ENCODE data around the gene ARID1B. TPM values are rescaled to one million over a fixed set of nuclear protein-coding genes. Genes with fewer than 3 reads are reported as not detected.

Gene ARID1B
- polyA plus RNA-seq, 1 donor, result 48.5 TPM

GRCh38 chr6:156865019-156865629, 87.9 kb downstream of the ARID1B start:
- Histone ChIP-seq H3K36me3 (ENCODE audit: control insufficient read depth, insufficient read depth, low read length) (no peaks in the 10 kb centered on the region), H3K27me3 (ENCODE audit: control insufficient read depth, insufficient read depth, low read length) (no peaks in the 10 kb centered on the region), H3K4me1 (ENCODE audit: control insufficient read depth, insufficient read depth, low read length) (no peaks in the 10 kb centered on the region), H3K9me3 (ENCODE audit: control insufficient read depth, low read depth, low read length) (no peaks in the 10 kb centered on the region), H3K4me3 (ENCODE audit: low read length) (no peak overlapping the region), H3K27ac (ENCODE audit: low read length) (no peak overlapping the region)
- no peak for DNase-seq
- WGBS (ENCODE audit: insufficient coverage, low lambda C conversion rate), result 100% methylated on average over 1 of the region's 1 CpG

- Histone ChIP-seq H3K27me3 (ENCODE audit: control insufficient read depth, insufficient read depth, low read length) (no peaks in the 10 kb centered on the region), H3K4me3 (ENCODE audit: low read length) (no peak overlapping the region), H3K9me3 (ENCODE audit: control insufficient read depth, low read depth, low read length) (no peaks in the 10 kb centered on the region), H3K27ac (ENCODE audit: low read length) (no peak overlapping the region), H3K36me3 (ENCODE audit: control insufficient read depth, insufficient read depth, low read length) (no peaks in the 10 kb centered on the region), H3K4me1 (ENCODE audit: control insufficient read depth, insufficient read depth, low read length) (no peaks in the 10 kb centered on the region)
- no peak for DNase-seq
- 84% methylated on average over 2 of the region's 10 CpGs for WGBS (ENCODE audit: insufficient coverage, low lambda C conversion rate)
Measured at GRCh38 chr6:156866220-156867015, 89.2 kb downstream of the ARID1B start.

- Histone ChIP-seq H3K4me1 (ENCODE audit: control insufficient read depth, insufficient read depth, low read length) (no peaks in the 10 kb centered on the region), H3K27me3 (ENCODE audit: control insufficient read depth, insufficient read depth, low read length) (no peaks in the 10 kb centered on the region), H3K9me3 (ENCODE audit: control insufficient read depth, low read depth, low read length) (no peaks in the 10 kb centered on the region), H3K27ac (ENCODE audit: low read length) (no peak overlapping the region), H3K36me3 (ENCODE audit: control insufficient read depth, insufficient read depth, low read length) (no peaks in the 10 kb centered on the region), H3K4me3 (ENCODE audit: low read length) (no peak overlapping the region)
- DNase-seq, result no peak
- no CpG with 5 or more reads among the region's 2 CpGs for WGBS (ENCODE audit: insufficient coverage, low lambda C conversion rate)
Measured at GRCh38 chr6:156867121-156867520, 89.9 kb downstream of the ARID1B start.

- H3K4me3 ChIP-seq (ENCODE audit: low read length), result no peak overlapping the region
- H3K27me3 ChIP-seq (ENCODE audit: control insufficient read depth, insufficient read depth, low read length), result no peaks in the 10 kb centered on the region
- no peak overlapping the region for H3K27ac ChIP-seq (ENCODE audit: low read length)
- H3K36me3 ChIP-seq (ENCODE audit: control insufficient read depth, insufficient read depth, low read length), result peaks cover 2% of the 10 kb centered on the region
- no peaks in the 10 kb centered on the region for H3K4me1 ChIP-seq (ENCODE audit: control insufficient read depth, insufficient read depth, low read length)
- no CpG with 5 or more reads among the region's 3 CpGs for WGBS (ENCODE audit: insufficient coverage, low lambda C conversion rate)
- no peaks in the 10 kb centered on the region for H3K9me3 ChIP-seq (ENCODE audit: control insufficient read depth, low read depth, low read length)
- DNase-seq, result no peak
Measured at GRCh38 chr6:156868385-156868784, 91.2 kb downstream of the ARID1B start.

- Histone ChIP-seq H3K36me3 (ENCODE audit: control insufficient read depth, insufficient read depth, low read length) (peaks cover 13% of the 10 kb centered on the region), H3K27ac (ENCODE audit: low read length) (no peak overlapping the region), H3K27me3 (ENCODE audit: control insufficient read depth, insufficient read depth, low read length) (no peaks in the 10 kb centered on the region), H3K9me3 (ENCODE audit: control insufficient read depth, low read depth, low read length) (no peaks in the 10 kb centered on the region), H3K4me3 (ENCODE audit: low read length) (no peak overlapping the region), H3K4me1 (ENCODE audit: control insufficient read depth, insufficient read depth, low read length) (no peaks in the 10 kb centered on the region)
- WGBS (ENCODE audit: insufficient coverage, low lambda C conversion rate), result no CpG with 5 or more reads among the region's 13 CpGs
- no peak for DNase-seq
Measured at GRCh38 chr6:156869980-156870398, 92.8 kb downstream of the ARID1B start.

GRCh38 chr6:156870924-156871539, 93.9 kb downstream of the ARID1B start:
- Histone ChIP-seq H3K27me3 (ENCODE audit: control insufficient read depth, insufficient read depth, low read length) (no peaks in the 10 kb centered on the region), H3K4me1 (ENCODE audit: control insufficient read depth, insufficient read depth, low read length) (no peaks in the 10 kb centered on the region), H3K4me3 (ENCODE audit: low read length) (no peak overlapping the region), H3K27ac (ENCODE audit: low read length) (no peak overlapping the region), H3K9me3 (ENCODE audit: control insufficient read depth, low read depth, low read length) (no peaks in the 10 kb centered on the region), H3K36me3 (ENCODE audit: control insufficient read depth, insufficient read depth, low read length) (peaks cover 13% of the 10 kb centered on the region)
- WGBS (ENCODE audit: insufficient coverage, low lambda C conversion rate), result 57% methylated on average over 1 of the region's 5 CpGs
- DNase-seq, result no peak

- WGBS (ENCODE audit: insufficient coverage, low lambda C conversion rate), result 100% methylated on average over 2 of the region's 8 CpGs
- H3K27me3 ChIP-seq (ENCODE audit: control insufficient read depth, insufficient read depth, low read length), result no peaks in the 10 kb centered on the region
Measured at GRCh38 chr6:156872903-156873302, 95.7 kb downstream of the ARID1B start.

GRCh38 chr6:156873654-156874380, 96.6 kb downstream of the ARID1B start:
- H3K4me3 ChIP-seq (ENCODE audit: low read length), result no peak overlapping the region
- DNase-seq, result no peak
- peaks cover 13% of the 10 kb centered on the region for H3K36me3 ChIP-seq (ENCODE audit: control insufficient read depth, insufficient read depth, low read length)
- H3K4me1 ChIP-seq (ENCODE audit: control insufficient read depth, insufficient read depth, low read length), result peaks cover 4% of the 10 kb centered on the region
- H3K27me3 ChIP-seq (ENCODE audit: control insufficient read depth, insufficient read depth, low read length), result no peaks in the 10 kb centered on the region
- no peak overlapping the region for H3K27ac ChIP-seq (ENCODE audit: low read length)
- WGBS (ENCODE audit: insufficient coverage, low lambda C conversion rate), result no CpG with 5 or more reads among the region's 10 CpGs
- no peaks in the 10 kb centered on the region for H3K9me3 ChIP-seq (ENCODE audit: control insufficient read depth, low read depth, low read length)

More at GRCh38 chr6:156872903-156873302, 95.7 kb downstream of the ARID1B start:
- H3K27ac ChIP-seq (ENCODE audit: low read length), result no peak overlapping the region
- H3K4me3 ChIP-seq (ENCODE audit: low read length), result no peak overlapping the region
- H3K36me3 ChIP-seq (ENCODE audit: control insufficient read depth, insufficient read depth, low read length), result peaks cover 13% of the 10 kb centered on the region
- H3K4me1 ChIP-seq (ENCODE audit: control insufficient read depth, insufficient read depth, low read length), result no peaks in the 10 kb centered on the region
- H3K9me3 ChIP-seq (ENCODE audit: control insufficient read depth, low read depth, low read length), result no peaks in the 10 kb centered on the region
- no peak for DNase-seq

- H3K36me3 ChIP-seq (ENCODE audit: control insufficient read depth, insufficient read depth, low read length), result peaks cover 13% of the 10 kb centered on the region
- no peak for DNase-seq
- peaks cover 12% of the 10 kb centered on the region for H3K4me1 ChIP-seq (ENCODE audit: control insufficient read depth, insufficient read depth, low read length)
- H3K4me3 ChIP-seq (ENCODE audit: low read length), result no peak overlapping the region
- no peaks in the 10 kb centered on the region for H3K27me3 ChIP-seq (ENCODE audit: control insufficient read depth, insufficient read depth, low read length)
- H3K9me3 ChIP-seq (ENCODE audit: control insufficient read depth, low read depth, low read length), result no peaks in the 10 kb centered on the region
- no peak overlapping the region for H3K27ac ChIP-seq (ENCODE audit: low read length)
- no CpG with 5 or more reads among the region's 2 CpGs for WGBS (ENCODE audit: insufficient coverage, low lambda C conversion rate)
Measured at GRCh38 chr6:156875062-156875461, 97.9 kb downstream of the ARID1B start.

- DNase-seq, result no peak
- peaks cover 13% of the 10 kb centered on the region for H3K4me1 ChIP-seq (ENCODE audit: control insufficient read depth, insufficient read depth, low read length)
- H3K36me3 ChIP-seq (ENCODE audit: control insufficient read depth, insufficient read depth, low read length), result peaks cover 13% of the 10 kb centered on the region
- 100% methylated on average over 1 of the region's 11 CpGs for WGBS (ENCODE audit: insufficient coverage, low lambda C conversion rate)
- H3K4me3 ChIP-seq (ENCODE audit: low read length), result no peak overlapping the region
- H3K27ac ChIP-seq (ENCODE audit: low read length), result no peak overlapping the region
- H3K27me3 ChIP-seq (ENCODE audit: control insufficient read depth, insufficient read depth, low read length), result no peaks in the 10 kb centered on the region
- H3K9me3 ChIP-seq (ENCODE audit: control insufficient read depth, low read depth, low read length), result no peaks in the 10 kb centered on the region
Measured at GRCh38 chr6:156876302-156876701, 99.1 kb downstream of the ARID1B start.
